Activated naive CD8-positive, alpha-beta T cell treated with anti-CD3 and anti-CD28 coated beads, Interleukin-2, amount 50 U/mL, for 24 hours (primary cell): ENCODE measurements around the gene PPP1R13L.
A peak's percentile ranks its signal among the peaks of the same experiment; 100 is the strongest.
"Not testable (repeated sequence)": the region's sequence is repeated elsewhere in the genome, so short reads cannot be mapped to it uniquely, and the experiment has no call there.

Experiments used
- ATAC-seq: fragments of 150-1000 bp; cut with Tn5 transposase; one replicate; pipeline ENCODE4 v1.10.0; 2021
- DNase-seq: peaks from one replicate; pipeline ENCODE4 v3.0.0; 2021
- H3K27ac Mint-ChIP-seq: one replicate; pipeline ENCODE4 v1.8.0; 2021; ENCODE audit warnings: mild to moderate bottlenecking, mixed read lengths
- H3K27me3 Mint-ChIP-seq: one replicate; pipeline ENCODE4 v1.8.0; 2021; ENCODE audit warnings: mixed read lengths
- H3K36me3 Mint-ChIP-seq: one replicate; pipeline ENCODE4 v1.8.0; 2021; ENCODE audit warnings: low read depth, mixed read lengths
- H3K4me1 Mint-ChIP-seq: one replicate; pipeline ENCODE4 v1.8.0; 2021; ENCODE audit warnings: mixed read lengths
- H3K4me3 Mint-ChIP-seq: one replicate; pipeline ENCODE4 v1.8.0; 2021; ENCODE audit warnings: mild to moderate bottlenecking, moderate library complexity, mixed read lengths
- H3K9me3 Mint-ChIP-seq: one replicate; pipeline ENCODE4 v1.8.0; 2021; ENCODE audit warnings: mixed read lengths

PPP1R13L gene

GRCh38 chr19:45420871-45421270 lies 16.0 kb upstream of the PPP1R13L start:
- ATAC-seq (no peak), DNase-seq (no peak)
- no peak overlapping the region for H3K27ac Mint-ChIP-seq
- H3K27me3 Mint-ChIP-seq, result no peaks in the 10 kb centered on the region
- no peak overlapping the region for H3K4me3 Mint-ChIP-seq
- no peaks in the 10 kb centered on the region for H3K9me3 Mint-ChIP-seq
- H3K36me3 Mint-ChIP-seq, result peaks cover 9% of the 10 kb centered on the region
- H3K4me1 Mint-ChIP-seq, result peaks cover 57% of the 10 kb centered on the region

GRCh38 chr19:45420356-45420755 lies 15.5 kb upstream of the PPP1R13L start:
- H3K9me3 Mint-ChIP-seq, result no peaks in the 10 kb centered on the region
- peak overlapping the region; percentile 21 for H3K4me3 Mint-ChIP-seq
- no peak for DNase-seq

GRCh38 chr19:45419895-45420294 lies 15.0 kb upstream of the PPP1R13L start:
- no peak for ATAC-seq
- Mint-ChIP-seq H3K27me3 (no peaks in the 10 kb centered on the region), H3K36me3 (peaks cover 12% of the 10 kb centered on the region), H3K4me3 (no peak overlapping the region), H3K4me1 (peaks cover 52% of the 10 kb centered on the region), H3K27ac (no peak overlapping the region), H3K9me3 (no peaks in the 10 kb centered on the region)
- DNase-seq, result no peak

More at GRCh38 chr19:45420356-45420755, 15.5 kb upstream of the PPP1R13L start:
- Mint-ChIP-seq H3K36me3 (peaks cover 12% of the 10 kb centered on the region), H3K27ac (no peak overlapping the region), H3K27me3 (no peaks in the 10 kb centered on the region), H3K4me1 (peaks cover 52% of the 10 kb centered on the region)
- ATAC-seq, result no peak

- DNase-seq (no peak), ATAC-seq (no peak)
- no peak overlapping the region for H3K4me3 Mint-ChIP-seq
- H3K27me3 Mint-ChIP-seq, result no peaks in the 10 kb centered on the region
- H3K4me1 Mint-ChIP-seq, result peaks cover 49% of the 10 kb centered on the region
- H3K27ac Mint-ChIP-seq, result no peak overlapping the region
- no peaks in the 10 kb centered on the region for H3K9me3 Mint-ChIP-seq
- peaks cover 16% of the 10 kb centered on the region for H3K36me3 Mint-ChIP-seq
Observed at GRCh38 chr19:45419396-45419795, 14.5 kb upstream of the PPP1R13L start.

GRCh38 chr19:45418802-45419201 lies 13.9 kb upstream of the PPP1R13L start:
- ATAC-seq (no peak), DNase-seq (no peak)
- Mint-ChIP-seq H3K4me3 (no peak overlapping the region), H3K36me3 (peaks cover 21% of the 10 kb centered on the region), H3K27ac (no peak overlapping the region), H3K9me3 (no peaks in the 10 kb centered on the region), H3K4me1 (peaks cover 43% of the 10 kb centered on the region), H3K27me3 (no peaks in the 10 kb centered on the region)

- Mint-ChIP-seq H3K9me3 (no peaks in the 10 kb centered on the region), H3K27ac (no peak overlapping the region), H3K4me1 (peaks cover 27% of the 10 kb centered on the region), H3K36me3 (peaks cover 34% of the 10 kb centered on the region), H3K27me3 (no peaks in the 10 kb centered on the region), H3K4me3 (no peak overlapping the region)
- ATAC-seq (no peak), DNase-seq (no peak)
Observed at GRCh38 chr19:45417151-45417550, 12.3 kb upstream of the PPP1R13L start.

- DNase-seq (no peak), ATAC-seq (no peak)
- Mint-ChIP-seq H3K4me1 (peaks cover 9% of the 10 kb centered on the region), H3K9me3 (no peaks in the 10 kb centered on the region), H3K4me3 (no peak overlapping the region), H3K27ac (no peak overlapping the region), H3K36me3 (peaks cover 36% of the 10 kb centered on the region), H3K27me3 (no peaks in the 10 kb centered on the region)
Observed at GRCh38 chr19:45414468-45414867, 9.6 kb upstream of the PPP1R13L start.

- Mint-ChIP-seq H3K36me3 (peaks cover 46% of the 10 kb centered on the region), H3K4me1 (peaks cover 4% of the 10 kb centered on the region), H3K27me3 (no peaks in the 10 kb centered on the region), H3K9me3 (no peaks in the 10 kb centered on the region), H3K27ac (peak overlapping the region; percentile 22), H3K4me3 (no peak overlapping the region)
- DNase-seq, result no peak
- no peak for ATAC-seq
Observed at GRCh38 chr19:45413497-45413896, 8.6 kb upstream of the PPP1R13L start.

- Mint-ChIP-seq H3K36me3 (peaks cover 47% of the 10 kb centered on the region), H3K4me1 (peaks cover 26% of the 10 kb centered on the region)
- not testable (repeated sequence) for H3K27me3 Mint-ChIP-seq, H3K4me3 Mint-ChIP-seq, H3K27ac Mint-ChIP-seq, ATAC-seq, DNase-seq, H3K9me3 Mint-ChIP-seq
Observed at GRCh38 chr19:45410330-45410729, 5.5 kb upstream of the PPP1R13L start.

GRCh38 chr19:45409557-45409920 lies 4.7 kb upstream of the PPP1R13L start:
- H3K4me1 Mint-ChIP-seq, result peaks cover 34% of the 10 kb centered on the region
- peaks cover 7% of the 10 kb centered on the region for H3K27me3 Mint-ChIP-seq
- no peak overlapping the region for H3K27ac Mint-ChIP-seq
- DNase-seq (no peak), ATAC-seq (no peak)
- no peak overlapping the region for H3K4me3 Mint-ChIP-seq
- peaks cover 44% of the 10 kb centered on the region for H3K36me3 Mint-ChIP-seq
- H3K9me3 Mint-ChIP-seq, result no peaks in the 10 kb centered on the region

GRCh38 chr19:45408830-45409556 lies 4.1 kb upstream of the PPP1R13L start:
- Mint-ChIP-seq H3K4me1 (peaks cover 39% of the 10 kb centered on the region), H3K9me3 (no peaks in the 10 kb centered on the region), H3K27me3 (peaks cover 13% of the 10 kb centered on the region), H3K36me3 (peaks cover 40% of the 10 kb centered on the region), H3K27ac (no peak overlapping the region), H3K4me3 (no peak overlapping the region)
- DNase-seq (no peak), ATAC-seq (no peak)

- no peak for DNase-seq
- Mint-ChIP-seq H3K36me3 (peaks cover 31% of the 10 kb centered on the region), H3K27me3 (peaks cover 21% of the 10 kb centered on the region), H3K4me3 (no peak overlapping the region), H3K4me1 (peaks cover 45% of the 10 kb centered on the region), H3K9me3 (no peaks in the 10 kb centered on the region), H3K27ac (no peak overlapping the region)
- no peak for ATAC-seq
Observed at GRCh38 chr19:45408121-45408520, 3.3 kb upstream of the PPP1R13L start.

GRCh38 chr19:45407585-45407984 lies 2.7 kb upstream of the PPP1R13L start:
- not testable (repeated sequence) for H3K27ac Mint-ChIP-seq, DNase-seq, H3K9me3 Mint-ChIP-seq, ATAC-seq
- Mint-ChIP-seq H3K27me3 (peaks cover 27% of the 10 kb centered on the region), H3K4me3 (peak overlapping the region; percentile 98), H3K4me1 (peaks cover 48% of the 10 kb centered on the region), H3K36me3 (peaks cover 28% of the 10 kb centered on the region)

GRCh38 chr19:45407091-45407375 lies 2.2 kb upstream of the PPP1R13L start:
- peaks cover 29% of the 10 kb centered on the region for H3K27me3 Mint-ChIP-seq
- peaks cover 25% of the 10 kb centered on the region for H3K36me3 Mint-ChIP-seq
- H3K9me3 Mint-ChIP-seq, result no peaks in the 10 kb centered on the region
- H3K4me3 Mint-ChIP-seq, result peak overlapping the region; percentile 98
- H3K4me1 Mint-ChIP-seq, result peaks cover 48% of the 10 kb centered on the region
- no peak for DNase-seq
- H3K27ac Mint-ChIP-seq, result peak overlapping the region; percentile 91
- no peak for ATAC-seq

- peaks cover 48% of the 10 kb centered on the region for H3K4me1 Mint-ChIP-seq
- H3K9me3 Mint-ChIP-seq, result no peaks in the 10 kb centered on the region
- DNase-seq, result peak; percentile 82
- H3K27ac Mint-ChIP-seq, result peak within 1 kb of the TSS; percentile 91
- ATAC-seq, result peak; percentile 77
- H3K36me3 Mint-ChIP-seq, result peaks cover 25% of the 10 kb centered on the region
- peaks cover 32% of the 10 kb centered on the region for H3K27me3 Mint-ChIP-seq
- H3K4me3 Mint-ChIP-seq, result peak within 1 kb of the TSS; percentile 98
Observed at GRCh38 chr19:45406226-45407090, 1.6 kb upstream of the PPP1R13L start, which contains the start of gene POLR1G. POLR1G (plus strand) TSS chr19:45406644; CDS start chr19:45406697, 53 bp downstream.
